VCaP (cell line): ENCODE measurements around the gene MAML1.
A peak's percentile ranks its signal among the peaks of the same experiment; 100 is the strongest.

Experiments
- H3K27ac ChIP-seq: fragments of 450-650 bp; 2 replicates; pipeline ENCODE4 v1.5.1; 2017
- TF ChIP-seq, protein P1 (sequence below): fragments of 450-650 bp; conservative IDR thresholded peaks from 2 replicates; pipeline ENCODE4 v1.5.1; 2017; ENCODE audit warnings: mild to moderate bottlenecking, moderate library complexity

The MAML1 gene

DNA sequence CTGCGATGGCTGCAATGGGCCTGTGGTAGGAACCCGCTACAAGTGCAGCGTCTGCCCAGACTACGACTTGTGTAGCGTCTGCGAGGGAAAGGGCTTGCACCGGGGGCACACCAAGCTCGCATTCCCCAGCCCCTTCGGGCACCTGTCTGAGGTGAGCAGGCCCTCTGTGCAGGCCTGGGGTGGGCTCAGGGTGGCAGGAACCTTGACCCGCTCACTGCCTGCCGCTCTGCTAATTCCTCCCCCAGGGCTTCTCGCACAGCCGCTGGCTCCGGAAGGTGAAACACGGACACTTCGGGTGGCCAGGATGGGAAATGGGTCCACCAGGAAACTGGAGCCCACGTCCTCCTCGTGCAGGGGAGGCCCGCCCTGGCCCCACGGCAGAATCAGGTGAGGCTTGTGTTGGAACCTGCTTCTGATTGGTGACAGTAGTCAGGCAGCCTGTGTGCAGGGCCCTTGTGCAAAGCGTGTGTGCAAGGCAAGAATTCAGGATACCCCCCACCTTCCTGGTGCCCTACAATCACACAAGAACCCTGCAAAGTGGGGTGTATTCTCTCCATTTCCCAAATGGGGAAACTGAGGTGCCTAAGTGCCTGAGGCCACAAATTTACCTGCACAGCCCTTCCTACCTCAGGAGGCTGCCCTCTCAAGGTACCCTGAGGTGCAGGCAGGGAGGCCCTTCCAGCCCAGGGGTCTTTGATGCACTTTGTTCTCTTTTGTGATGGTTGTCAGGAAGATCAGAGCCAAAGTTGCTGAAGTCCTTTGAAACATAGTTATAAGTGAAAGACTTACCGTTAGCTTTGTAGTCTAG lies 91.5 kb downstream of the MAML1 start:
- TF ChIP-seq, protein P1, sequence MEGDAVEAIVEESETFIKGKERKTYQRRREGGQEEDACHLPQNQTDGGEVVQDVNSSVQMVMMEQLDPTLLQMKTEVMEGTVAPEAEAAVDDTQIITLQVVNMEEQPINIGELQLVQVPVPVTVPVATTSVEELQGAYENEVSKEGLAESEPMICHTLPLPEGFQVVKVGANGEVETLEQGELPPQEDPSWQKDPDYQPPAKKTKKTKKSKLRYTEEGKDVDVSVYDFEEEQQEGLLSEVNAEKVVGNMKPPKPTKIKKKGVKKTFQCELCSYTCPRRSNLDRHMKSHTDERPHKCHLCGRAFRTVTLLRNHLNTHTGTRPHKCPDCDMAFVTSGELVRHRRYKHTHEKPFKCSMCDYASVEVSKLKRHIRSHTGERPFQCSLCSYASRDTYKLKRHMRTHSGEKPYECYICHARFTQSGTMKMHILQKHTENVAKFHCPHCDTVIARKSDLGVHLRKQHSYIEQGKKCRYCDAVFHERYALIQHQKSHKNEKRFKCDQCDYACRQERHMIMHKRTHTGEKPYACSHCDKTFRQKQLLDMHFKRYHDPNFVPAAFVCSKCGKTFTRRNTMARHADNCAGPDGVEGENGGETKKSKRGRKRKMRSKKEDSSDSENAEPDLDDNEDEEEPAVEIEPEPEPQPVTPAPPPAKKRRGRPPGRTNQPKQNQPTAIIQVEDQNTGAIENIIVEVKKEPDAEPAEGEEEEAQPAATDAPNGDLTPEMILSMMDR = no peak
- peak overlapping the region; percentile 100; the same call in 1 of the 2 replicates for H3K27ac ChIP-seq

DNA sequence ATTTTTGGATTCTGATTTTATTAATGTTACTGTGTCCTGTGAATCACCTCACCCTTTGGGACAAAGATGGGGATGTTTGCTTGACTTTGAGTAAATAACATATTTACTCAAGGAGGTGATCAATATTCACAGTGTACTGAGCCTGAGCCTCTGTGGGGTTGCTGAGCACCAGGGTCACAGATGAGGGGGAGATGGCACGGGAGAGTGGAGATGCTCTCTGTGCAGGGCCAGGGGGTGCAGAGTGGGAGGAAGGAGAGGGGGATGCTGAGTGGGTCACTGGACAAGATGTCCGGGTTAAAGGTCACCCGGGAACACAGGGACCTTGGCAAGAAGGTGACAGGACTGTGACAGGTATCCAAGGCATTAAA lies 92.1 kb downstream of the MAML1 start:
- TF ChIP-seq, protein P1 = no peak
- peak overlapping the region; percentile 100; the same call in 1 of the 2 replicates for H3K27ac ChIP-seq

DNA sequence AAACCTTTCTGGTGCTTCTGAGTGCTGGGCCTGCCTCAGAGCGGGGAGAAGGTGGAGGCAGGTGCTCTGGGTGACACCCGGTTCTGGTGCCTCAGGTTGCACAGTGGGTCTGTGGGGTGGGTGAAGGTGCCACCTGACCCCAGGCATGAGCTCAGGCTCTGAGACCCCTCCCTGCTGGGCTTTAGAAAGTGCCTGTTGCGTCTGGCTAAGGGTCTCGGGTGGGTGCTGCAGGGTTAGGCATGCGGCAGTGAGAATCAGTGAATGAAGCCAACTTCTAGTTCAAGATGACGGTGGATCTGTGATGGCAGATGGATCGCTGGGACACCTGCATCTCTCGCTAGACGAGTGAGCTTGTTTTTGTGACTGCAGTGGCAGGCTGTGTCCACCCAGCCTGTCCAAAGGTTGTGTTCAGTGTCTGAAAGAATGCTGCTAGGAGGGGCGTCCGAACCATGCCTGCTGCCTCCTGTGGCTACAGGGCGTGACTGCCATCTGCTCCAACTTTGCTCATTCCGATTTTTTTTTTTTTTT lies 93.1 kb downstream of the MAML1 start:
- H3K27ac ChIP-seq = no peak overlapping the region
- TF ChIP-seq, protein P1 = 0 out of 2 replicates have a peak, but pooled peaks have one; percentile 19
